Loucy (cell line): Measurements from ENCODE around the gene HBS1L.
A peak's percentile ranks its signal among the peaks of the same experiment; 100 is the strongest.

Experiments
- H2AFZ ChIP-seq: fragments of 200-600 bp; sonication (generic); 2 replicates; pipeline ENCODE4 v1.6.0; 2016; ENCODE audit warnings: antibody characterized with exemption, mild to moderate bottlenecking, low read length, moderate library complexity
- H3F3A ChIP-seq: fragments of 200-600 bp; 2 replicates; pipeline ENCODE4 v1.6.0; 2016; ENCODE audit warnings: antibody characterized with exemption, low read depth, mild to moderate bottlenecking
- H3K27me3 ChIP-seq: fragments of 200-600 bp; sonication (generic); 2 replicates; pipeline ENCODE4 v1.6.1; 2014; ENCODE audit warnings: low read length, mild to moderate bottlenecking; ENCODE audit not compliant: insufficient read depth, poor library complexity, severe bottlenecking
- H3K36me3 ChIP-seq: fragments of 200-600 bp; sonication (generic); 2 replicates; pipeline ENCODE4 v1.6.1; 2016; ENCODE audit warnings: low read length; ENCODE audit not compliant: insufficient read depth
- H3K4me1 ChIP-seq: fragments of 200-600 bp; sonication (generic); 2 replicates; pipeline ENCODE4 v1.5.1; 2014; ENCODE audit warnings: low read length, mild to moderate bottlenecking; ENCODE audit not compliant: insufficient read depth, poor library complexity, severe bottlenecking
- H3K4me2 ChIP-seq: fragments of 200-600 bp; sonication (generic); 2 replicates; pipeline ENCODE4 v1.6.0; 2014; ENCODE audit warnings: antibody characterized with exemption, low read length, low read depth, mild to moderate bottlenecking; ENCODE audit not compliant: poor library complexity, severe bottlenecking
- H3K4me3 ChIP-seq: fragments of 200-600 bp; sonication (generic); 2 replicates; pipeline ENCODE4 v1.5.1; 2014; ENCODE audit warnings: low read length, mild to moderate bottlenecking, mixed read lengths; ENCODE audit not compliant: poor library complexity, severe bottlenecking
- H3K79me2 ChIP-seq: fragments of 200-600 bp; sonication (generic); 2 replicates; pipeline ENCODE4 v1.6.1; 2014; ENCODE audit warnings: low read length; ENCODE audit not compliant: insufficient read depth
- H3K9ac ChIP-seq: fragments of 200-600 bp; sonication (generic); 2 replicates; pipeline ENCODE4 v1.6.0; 2014; ENCODE audit warnings: mild to moderate bottlenecking, low read depth, low read length, moderate library complexity; ENCODE audit not compliant: poor library complexity, severe bottlenecking
- H3K9me2 ChIP-seq: fragments of 200-600 bp; sonication (generic); replicated peaks from 2 replicates; pipeline ENCODE4 v1.6.1; 2016; ENCODE audit warnings: low read depth, low read length, mixed read lengths
- H3K9me3 ChIP-seq: fragments of 200-600 bp; sonication (generic); 2 replicates; pipeline ENCODE4 v1.6.1; 2014; ENCODE audit warnings: mild to moderate bottlenecking, antibody characterized with exemption, low read length, low read depth; ENCODE audit not compliant: insufficient read depth
- H4K20me1 ChIP-seq: fragments of 200-600 bp; sonication (generic); 2 replicates; pipeline ENCODE4 v1.6.0; 2014; ENCODE audit warnings: antibody characterized with exemption, low read length, mild to moderate bottlenecking; ENCODE audit not compliant: insufficient read depth, poor library complexity, severe bottlenecking
- EZH2phosphoT487 ChIP-seq: fragments of 200-600 bp; IDR thresholded peaks from 2 replicates; pipeline ENCODE4 v1.6.1; 2018; ENCODE audit warnings: antibody characterized with exemption, mild to moderate bottlenecking, moderate library complexity, borderline replicate concordance
- TF ChIP-seq, protein P1 (sequence below): fragments of 200-600 bp; sonication (generic); conservative IDR thresholded peaks from 2 replicates; pipeline ENCODE4 v1.5.1; 2014; ENCODE audit warnings: mild to moderate bottlenecking, antibody characterized with exemption, low read length

The HBS1L gene

GRCh38 chr6:135014353-135014832 lies 40.2 kb downstream of the HBS1L start:
- Histone ChIP-seq H3K9me2 (no peaks in the 10 kb centered on the region), H3K4me2 (peak overlapping the region; percentile 68), H3K4me1 (peaks cover 30% of the 10 kb centered on the region), H3K36me3 (no peaks in the 10 kb centered on the region), H4K20me1 (no peaks in the 10 kb centered on the region), H3K9ac (peak overlapping the region; percentile 19), H2AFZ (no peak overlapping the region), H3F3A (peaks cover 7% of the 10 kb centered on the region), H3K27me3 (no peaks in the 10 kb centered on the region), H3K4me3 (peak overlapping the region; percentile 56), H3K79me2 (peaks cover 46% of the 10 kb centered on the region; the same call in 1 of the 2 replicates), H3K9me3 (no peaks in the 10 kb centered on the region)
- TF ChIP-seq, protein P1, sequence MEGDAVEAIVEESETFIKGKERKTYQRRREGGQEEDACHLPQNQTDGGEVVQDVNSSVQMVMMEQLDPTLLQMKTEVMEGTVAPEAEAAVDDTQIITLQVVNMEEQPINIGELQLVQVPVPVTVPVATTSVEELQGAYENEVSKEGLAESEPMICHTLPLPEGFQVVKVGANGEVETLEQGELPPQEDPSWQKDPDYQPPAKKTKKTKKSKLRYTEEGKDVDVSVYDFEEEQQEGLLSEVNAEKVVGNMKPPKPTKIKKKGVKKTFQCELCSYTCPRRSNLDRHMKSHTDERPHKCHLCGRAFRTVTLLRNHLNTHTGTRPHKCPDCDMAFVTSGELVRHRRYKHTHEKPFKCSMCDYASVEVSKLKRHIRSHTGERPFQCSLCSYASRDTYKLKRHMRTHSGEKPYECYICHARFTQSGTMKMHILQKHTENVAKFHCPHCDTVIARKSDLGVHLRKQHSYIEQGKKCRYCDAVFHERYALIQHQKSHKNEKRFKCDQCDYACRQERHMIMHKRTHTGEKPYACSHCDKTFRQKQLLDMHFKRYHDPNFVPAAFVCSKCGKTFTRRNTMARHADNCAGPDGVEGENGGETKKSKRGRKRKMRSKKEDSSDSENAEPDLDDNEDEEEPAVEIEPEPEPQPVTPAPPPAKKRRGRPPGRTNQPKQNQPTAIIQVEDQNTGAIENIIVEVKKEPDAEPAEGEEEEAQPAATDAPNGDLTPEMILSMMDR = no peak
- TF ChIP-seq EZH2phosphoT487 = no peak

- no peaks in the 10 kb centered on the region for H3K9me3 ChIP-seq
- peak overlapping the region; percentile 56 for H3K4me3 ChIP-seq
- H3K9ac ChIP-seq = peak overlapping the region; percentile 19
- H3K4me1 ChIP-seq = peaks cover 37% of the 10 kb centered on the region
- no peak overlapping the region for H2AFZ ChIP-seq
- TF ChIP-seq, protein P1 = no peak
- TF ChIP-seq EZH2phosphoT487 = no peak
- H3K9me2 ChIP-seq = no peaks in the 10 kb centered on the region
- peak overlapping the region; percentile 68 for H3K4me2 ChIP-seq
- no peaks in the 10 kb centered on the region for H3K36me3 ChIP-seq
- no peaks in the 10 kb centered on the region for H3K27me3 ChIP-seq
- H3F3A ChIP-seq = peaks cover 7% of the 10 kb centered on the region
- H3K79me2 ChIP-seq = peaks cover 38% of the 10 kb centered on the region; the same call in 1 of the 2 replicates
- no peaks in the 10 kb centered on the region for H4K20me1 ChIP-seq
Measured at GRCh38 chr6:135013211-135013610, 41.4 kb downstream of the HBS1L start.

- Histone ChIP-seq H3K36me3 (no peaks in the 10 kb centered on the region), H3K4me1 (peaks cover 41% of the 10 kb centered on the region), H3K9ac (no peak overlapping the region), H3K79me2 (peaks cover 34% of the 10 kb centered on the region; the same call in 1 of the 2 replicates), H4K20me1 (no peaks in the 10 kb centered on the region), H3K9me2 (no peaks in the 10 kb centered on the region), H3K4me3 (no peak overlapping the region), H3K9me3 (no peaks in the 10 kb centered on the region), H3K27me3 (no peaks in the 10 kb centered on the region), H2AFZ (no peak overlapping the region), H3K4me2 (peak overlapping the region; percentile 68), H3F3A (peaks cover 7% of the 10 kb centered on the region)
- TF ChIP-seq, protein P1 = no peak
- no peak for TF ChIP-seq EZH2phosphoT487
Measured at GRCh38 chr6:135012764-135013163, 41.9 kb downstream of the HBS1L start.
